SK-N-SH treated with all-trans-retinoic acid at 6 μM for 48 hours (cell line): ENCODE measurements around the gene DIRAS1.
"Not testable (repeated sequence)": the region's sequence is repeated elsewhere in the genome, so short reads cannot be mapped to it uniquely, and the experiment has no call there.

Source experiments
- TCF4 ChIP-seq: fragments of 250-450 bp; sonication (Bioruptor Pico); IDR thresholded peaks from 2 replicates; pipeline ENCODE4 v1.8.0; 2021; ENCODE audit warnings: mild to moderate bottlenecking, moderate library complexity, borderline replicate concordance
- TSHZ2 ChIP-seq: fragments of 250-450 bp; sonication (Bioruptor Pico); IDR thresholded peaks from 2 replicates; pipeline ENCODE4 v1.5.0; 2020; ENCODE audit warnings: mild to moderate bottlenecking, moderate library complexity
- ZFP30 ChIP-seq: fragments of 450-650 bp; formaldehyde crosslinking; IDR thresholded peaks from 2 replicates; pipeline ENCODE4 v1.5.0; 2022; ENCODE audit warnings: mild to moderate bottlenecking, moderate library complexity

- TF ChIP-seq TCF4 (CRISPR knock-in tag); ZFP30 (CRISPR knock-in tag); TSHZ2: not testable (repeated sequence)
These were observed 42.2 kb downstream of the DIRAS1 start for GRCh38 chr19:2678948-2679347.
